Activated naive CD8-positive, alpha-beta T cell treated with anti-CD3 and anti-CD28 coated beads, Interleukin-2, amount 50 U/mL, for 16 hours (primary cell): Measurements from ENCODE around the gene TNRC18.

ENCODE experiments used
- DNase-seq: peaks from one replicate; pipeline ENCODE4 v3.0.0-alpha.2; 2020; ENCODE audit warnings: low read depth, low spot score

TNRC18 gene

GRCh38 chr7:5404421-5404826 lies 19.2 kb downstream of the TNRC18 start:
- no peak for DNase-seq

DNA sequence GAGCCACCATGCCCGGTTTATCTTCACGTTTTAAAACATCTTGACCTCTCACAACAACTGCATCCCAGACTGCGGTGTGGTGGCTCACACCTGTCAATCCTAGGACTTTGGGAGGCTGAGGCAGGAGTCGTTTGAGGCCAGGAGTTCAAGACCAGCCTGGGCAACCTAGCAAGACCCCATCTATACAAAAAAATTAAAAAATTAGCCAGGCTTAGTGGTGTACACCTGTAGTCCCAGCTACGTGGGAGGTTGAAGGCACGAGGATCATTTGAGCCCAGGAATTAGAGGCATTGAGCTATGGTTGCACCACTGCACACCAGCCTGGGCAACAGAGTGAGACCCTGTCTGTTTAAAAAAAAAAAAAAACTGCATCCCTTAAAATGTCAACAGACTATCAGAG lies 20.2 kb downstream of the TNRC18 start:
- no peak for DNase-seq

- DNase-seq, result no peak
Observed at GRCh38 chr7:5397736-5398135, 25.9 kb downstream of the TNRC18 start.

- DNase-seq, result peak; percentile 48
Observed at GRCh38 chr7:5396999-5397663, 26.5 kb downstream of the TNRC18 start.

DNA sequence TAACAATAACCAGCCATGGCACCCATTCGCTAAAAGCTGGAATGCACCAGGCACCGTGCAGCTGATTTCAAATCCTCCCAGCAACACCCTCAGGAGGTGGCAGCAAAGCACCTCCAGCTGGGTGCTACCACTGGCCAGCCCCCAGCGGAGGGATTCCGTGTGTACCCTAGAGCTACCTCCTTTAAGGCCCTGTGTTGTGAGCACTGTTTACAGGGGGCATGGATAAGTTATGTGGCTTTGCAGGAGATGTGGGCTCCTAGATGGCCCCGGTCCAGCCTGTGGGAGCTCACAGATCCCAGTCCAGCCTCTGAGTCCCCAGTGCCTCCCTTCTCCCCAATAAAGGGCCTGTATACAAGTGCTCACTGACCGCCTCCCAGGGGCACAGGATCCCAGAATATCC lies 27.1 kb downstream of the TNRC18 start:
- DNase-seq, result no peak

DNA sequence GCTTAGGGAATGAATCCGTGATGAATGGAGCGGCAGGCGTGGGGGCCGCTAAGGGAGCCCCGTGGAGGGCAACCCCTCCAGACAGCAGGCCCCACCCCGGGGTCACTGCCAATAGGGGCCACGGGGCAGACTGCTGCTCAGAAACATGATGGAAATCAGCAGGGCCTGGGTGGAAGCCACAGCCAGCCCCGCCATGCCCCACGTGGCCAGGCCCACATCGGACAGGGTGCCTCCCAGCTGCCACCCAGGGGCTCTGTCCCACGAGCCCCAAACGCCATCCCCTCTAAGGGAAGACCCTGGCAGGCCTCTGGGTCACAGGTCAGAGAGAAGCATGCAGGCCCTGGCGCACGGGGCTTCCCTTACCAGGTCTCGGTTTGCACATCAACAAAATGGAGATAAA lies 28.4 kb downstream of the TNRC18 start:
- DNase-seq, result no peak

GRCh38 chr7:5394264-5395105 lies 29.1 kb downstream of the TNRC18 start:
- no peak for DNase-seq

- no peak for DNase-seq
Observed at GRCh38 chr7:5393748-5394147, 29.9 kb downstream of the TNRC18 start.

GRCh38 chr7:5393328-5393727 lies 30.3 kb downstream of the TNRC18 start:
- DNase-seq, result no peak

DNA sequence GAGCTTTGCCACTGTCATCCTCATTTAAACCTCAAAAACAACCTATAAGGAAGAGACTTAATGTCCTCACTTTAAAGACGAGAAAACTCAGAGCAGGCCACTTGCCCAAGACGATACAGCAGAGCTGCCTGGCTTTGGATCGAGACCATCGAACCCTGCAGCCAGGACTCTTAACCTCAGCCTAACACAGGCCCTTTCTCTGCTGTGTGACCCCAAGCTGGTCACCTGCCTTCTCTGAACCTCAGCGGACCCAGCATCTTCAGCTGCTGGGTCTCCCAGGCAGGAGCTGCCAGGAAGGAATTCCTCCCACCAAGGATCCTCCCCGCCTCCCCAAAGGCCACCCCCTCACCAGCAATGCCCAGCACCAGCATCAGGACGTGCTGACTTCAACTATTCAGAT lies 32.7 kb downstream of the TNRC18 start:
- DNase-seq, result no peak

GRCh38 chr7:5388905-5389433 lies 34.7 kb downstream of the TNRC18 start:
- DNase-seq, result no peak

DNA sequence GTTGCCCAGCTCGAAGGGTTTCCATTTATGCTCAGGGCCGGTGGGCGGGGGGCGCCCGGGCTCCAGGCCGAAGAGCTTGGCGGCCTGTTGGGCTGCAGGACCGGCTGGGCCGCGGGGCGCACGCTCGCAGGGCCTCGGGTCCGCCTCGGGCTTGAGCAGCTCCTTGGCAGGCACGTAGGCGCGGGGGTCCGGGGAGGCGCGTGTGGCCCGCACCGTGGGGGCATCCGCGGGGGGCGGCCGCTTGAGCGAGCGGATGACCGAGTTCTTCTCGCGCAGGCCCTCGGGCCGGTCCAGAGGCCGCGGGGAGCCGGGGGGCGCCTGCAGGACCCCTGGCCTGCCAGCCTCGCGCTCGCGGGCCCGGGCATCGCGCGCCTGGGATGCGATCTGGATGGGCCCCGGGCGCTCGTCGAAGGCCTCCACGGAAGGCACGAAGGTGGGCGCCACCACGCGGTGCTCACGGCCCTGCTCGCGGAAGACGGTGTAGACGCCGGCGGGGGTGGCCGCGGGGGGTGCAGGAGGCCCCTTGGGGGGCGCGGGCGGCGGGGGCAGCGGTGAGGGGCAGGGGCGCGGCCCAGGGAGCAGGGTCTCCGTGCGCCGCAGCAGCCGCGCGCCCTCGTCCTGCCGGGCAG lies 35.2 kb downstream of the TNRC18 start:
- DNase-seq, result no peak

GRCh38 chr7:5387711-5388245 lies 35.9 kb downstream of the TNRC18 start:
- no peak for DNase-seq

DNA sequence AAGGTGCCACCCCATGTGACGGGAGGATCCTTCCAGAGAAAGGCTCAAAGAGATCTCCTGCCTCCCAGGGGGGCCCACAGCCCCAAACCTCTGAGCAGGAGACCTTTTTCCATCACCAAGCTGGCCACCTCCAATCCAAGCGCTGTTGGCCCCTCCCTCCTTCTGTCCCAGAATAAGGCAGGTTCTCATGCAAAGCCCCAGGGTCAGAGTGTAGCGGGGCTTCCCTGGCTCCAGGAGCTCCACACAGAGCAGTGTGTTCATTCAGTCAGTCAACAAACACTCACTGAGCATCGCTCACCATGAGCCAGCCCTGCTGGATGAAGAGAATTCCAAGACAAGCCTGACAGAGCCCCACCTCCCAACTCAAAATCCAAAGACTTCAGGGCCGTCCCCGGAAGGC lies 39.0 kb downstream of the TNRC18 start:
- no peak for DNase-seq

- DNase-seq, result no peak
Observed at GRCh38 chr7:5383314-5384098, 40.1 kb downstream of the TNRC18 start.

GRCh38 chr7:5382281-5382892 lies 41.2 kb downstream of the TNRC18 start:
- no peak for DNase-seq

DNA sequence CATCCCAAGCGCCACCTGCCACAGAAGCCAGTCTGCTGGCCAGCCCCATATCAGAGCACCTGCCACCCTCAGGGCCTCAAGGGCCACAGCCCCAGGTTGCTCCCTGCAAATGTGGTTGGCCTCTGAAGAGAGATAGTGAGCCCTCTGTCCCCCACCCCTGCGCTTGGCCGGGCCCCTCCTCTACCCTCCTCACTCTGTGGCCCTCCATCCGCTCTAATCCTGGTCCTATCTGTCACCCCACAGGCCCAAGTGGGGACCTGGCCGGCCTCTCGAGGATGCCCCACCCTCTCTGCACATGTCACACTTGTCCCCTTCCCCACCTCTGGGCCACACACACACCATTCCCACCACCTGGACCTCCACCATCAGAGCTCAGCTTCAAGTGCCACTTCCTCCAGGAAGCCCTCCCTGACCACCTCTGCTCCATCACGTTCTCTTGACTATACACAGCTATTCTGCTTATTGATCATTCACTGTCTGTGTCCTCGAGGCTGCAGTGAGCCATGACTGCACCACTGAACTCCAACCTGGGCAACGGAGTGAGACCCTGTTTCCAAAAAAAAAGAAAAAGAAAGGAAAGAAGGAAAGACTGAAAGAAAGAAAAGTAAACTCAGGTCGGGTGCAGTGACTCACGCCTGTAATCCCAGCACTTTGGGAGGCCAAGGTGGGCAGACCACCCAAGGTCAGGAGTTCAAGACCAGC lies 42.4 kb downstream of the TNRC18 start:
- DNase-seq, result no peak

- DNase-seq, result no peak
Observed at GRCh38 chr7:5380350-5381070, 43.1 kb downstream of the TNRC18 start.

DNA sequence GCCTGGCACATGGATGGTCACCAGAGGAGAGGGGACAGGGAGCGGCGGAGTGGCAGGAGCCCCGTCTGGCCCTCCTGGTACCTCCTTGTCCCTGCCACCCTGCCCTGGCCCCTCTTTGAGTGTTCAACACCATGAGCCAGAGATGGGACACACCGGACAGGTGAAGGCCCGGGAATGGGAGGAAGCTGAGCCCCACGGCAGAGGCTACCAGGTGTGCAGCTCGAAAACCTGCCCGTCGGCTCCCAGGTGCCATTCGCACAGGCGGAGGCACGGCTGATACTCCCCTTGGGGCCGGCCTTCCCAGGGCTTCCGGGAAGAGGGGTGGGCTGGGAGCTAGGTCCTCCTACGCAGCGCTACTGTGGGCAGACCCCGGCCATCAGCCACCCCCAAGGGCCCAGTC lies 44.1 kb downstream of the TNRC18 start:
- DNase-seq, result no peak

GRCh38 chr7:5377816-5378215 lies 45.8 kb downstream of the TNRC18 start:
- no peak for DNase-seq
